IPS DF 19.7 (cell line): ENCODE data around the gene MEI4.
A peak's percentile ranks its signal among the peaks of the same experiment; 100 is the strongest.
"Not testable (repeated sequence)": the region's sequence is repeated elsewhere in the genome, so short reads cannot be mapped to it uniquely, and the experiment has no call there.

Experiments
- DNase-seq: peaks from one replicate; pipeline ENCODE4 v3.0.0-alpha.2; 2013; ENCODE audit warnings: low read depth, low spot score

The MEI4 gene

GRCh38 chr6:77652739-77653138 lies at the start of gene MEI4:
MEI4 (plus strand) TSS chr6:77653039; CDS start chr6:77690672, 37,633 bp downstream.
- DNase-seq = no peak

- no peak for DNase-seq
Measured at GRCh38 chr6:77604476-77604875, 48.4 kb upstream of the MEI4 start.

GRCh38 chr6:77607004-77607403 lies 45.8 kb upstream of the MEI4 start:
- DNase-seq = no peak

- DNase-seq = no peak
Measured at GRCh38 chr6:77609106-77609505, 43.7 kb upstream of the MEI4 start.

GRCh38 chr6:77619114-77619513 lies 33.7 kb upstream of the MEI4 start:
- DNase-seq = no peak

GRCh38 chr6:77620278-77620882 lies 32.5 kb upstream of the MEI4 start:
- no peak for DNase-seq

- no peak for DNase-seq
Measured at GRCh38 chr6:77624515-77624914, 28.3 kb upstream of the MEI4 start.

- DNase-seq = no peak
Measured at GRCh38 chr6:77626426-77626825, 26.4 kb upstream of the MEI4 start.

GRCh38 chr6:77630014-77630413 lies 22.8 kb upstream of the MEI4 start:
- DNase-seq = no peak

- no peak for DNase-seq
Measured at GRCh38 chr6:77633471-77633870, 19.4 kb upstream of the MEI4 start.

GRCh38 chr6:77633993-77634715 lies 18.7 kb upstream of the MEI4 start:
- DNase-seq = no peak

- DNase-seq = no peak
Measured at GRCh38 chr6:77638129-77638830, 14.6 kb upstream of the MEI4 start.

- no peak for DNase-seq
Measured at GRCh38 chr6:77644102-77644705, 8.6 kb upstream of the MEI4 start.

- DNase-seq = peak; percentile 78
Measured at GRCh38 chr6:77650098-77650663, 2.7 kb upstream of the MEI4 start.

- DNase-seq = no peak
Measured at GRCh38 chr6:77653816-77654215, 977 bp downstream of the MEI4 start.

- DNase-seq = not testable (repeated sequence)
Measured at GRCh38 chr6:77655035-77655434, 2.2 kb downstream of the MEI4 start.

GRCh38 chr6:77656999-77657764 lies 4.3 kb downstream of the MEI4 start:
- no peak for DNase-seq

GRCh38 chr6:77666340-77666739 lies 13.5 kb downstream of the MEI4 start:
- no peak for DNase-seq

- DNase-seq = no peak
Measured at GRCh38 chr6:77666846-77667245, 14.0 kb downstream of the MEI4 start.

- no peak for DNase-seq
Measured at GRCh38 chr6:77669913-77670312, 17.1 kb downstream of the MEI4 start.

- DNase-seq = no peak
Measured at GRCh38 chr6:77674211-77674610, 21.4 kb downstream of the MEI4 start.
